A673 (cell line): Measurements from ENCODE around the gene AMIGO1.

Source experiments
- EZH2 ChIP-seq: fragments of 200-600 bp; sonication (generic); IDR thresholded peaks from 2 replicates; pipeline ENCODE4 v1.6.1; 2017; ENCODE audit warnings: borderline replicate concordance, low read depth, mild to moderate bottlenecking, mixed read lengths, antibody characterized with exemption, low read length; ENCODE audit not compliant: poor library complexity, severe bottlenecking
- TF ChIP-seq, protein P1 (sequence below): fragments of 300-800, 200-600 bp; sonication (generic); conservative IDR thresholded peaks from 2 replicates; pipeline ENCODE4 v1.5.1; 2017; ENCODE audit warnings: low read depth, mild to moderate bottlenecking, antibody characterized with exemption, low read length, moderate library complexity, mixed read lengths

DNA sequence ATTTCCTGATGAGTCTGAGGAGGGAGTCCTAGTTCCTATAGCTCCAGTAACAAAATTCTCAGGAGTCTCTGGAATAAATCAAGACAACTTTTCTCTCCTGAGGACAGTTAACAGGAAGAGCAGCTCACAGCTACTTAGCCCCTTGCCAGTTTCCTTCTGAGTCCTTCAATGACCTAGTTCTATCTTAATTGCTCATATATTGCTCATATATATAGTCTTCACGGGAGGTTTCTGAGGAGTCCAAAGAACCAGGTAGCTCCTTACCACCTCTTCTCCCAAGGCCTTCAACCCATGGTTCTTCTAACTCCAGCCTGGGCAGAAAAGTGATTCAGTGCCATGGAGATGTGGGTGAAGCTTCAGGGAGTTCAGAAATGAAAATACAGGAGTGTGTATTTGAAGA lies 4.6 kb downstream of the AMIGO1 start:
- TF ChIP-seq, protein P1, sequence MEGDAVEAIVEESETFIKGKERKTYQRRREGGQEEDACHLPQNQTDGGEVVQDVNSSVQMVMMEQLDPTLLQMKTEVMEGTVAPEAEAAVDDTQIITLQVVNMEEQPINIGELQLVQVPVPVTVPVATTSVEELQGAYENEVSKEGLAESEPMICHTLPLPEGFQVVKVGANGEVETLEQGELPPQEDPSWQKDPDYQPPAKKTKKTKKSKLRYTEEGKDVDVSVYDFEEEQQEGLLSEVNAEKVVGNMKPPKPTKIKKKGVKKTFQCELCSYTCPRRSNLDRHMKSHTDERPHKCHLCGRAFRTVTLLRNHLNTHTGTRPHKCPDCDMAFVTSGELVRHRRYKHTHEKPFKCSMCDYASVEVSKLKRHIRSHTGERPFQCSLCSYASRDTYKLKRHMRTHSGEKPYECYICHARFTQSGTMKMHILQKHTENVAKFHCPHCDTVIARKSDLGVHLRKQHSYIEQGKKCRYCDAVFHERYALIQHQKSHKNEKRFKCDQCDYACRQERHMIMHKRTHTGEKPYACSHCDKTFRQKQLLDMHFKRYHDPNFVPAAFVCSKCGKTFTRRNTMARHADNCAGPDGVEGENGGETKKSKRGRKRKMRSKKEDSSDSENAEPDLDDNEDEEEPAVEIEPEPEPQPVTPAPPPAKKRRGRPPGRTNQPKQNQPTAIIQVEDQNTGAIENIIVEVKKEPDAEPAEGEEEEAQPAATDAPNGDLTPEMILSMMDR, result no peak
- TF ChIP-seq EZH2, result no peak
